COR-L47 (cell line): ENCODE data around the gene RNF114.
"Not testable (repeated sequence)": the region's sequence is repeated elsewhere in the genome, so short reads cannot be mapped to it uniquely, and the experiment has no call there.

ENCODE experiments used
- DNase-seq: peaks from one replicate; lab custom pipeline; 2025; lab: John Stamatoyannopoulos, UW

The RNF114 gene

GRCh38 chr20:49928411-49929141, 7.6 kb upstream of the RNF114 start:
- DNase-seq, result peak; percentile 68

- DNase-seq, result no peak
These were observed 7.1 kb upstream of the RNF114 start for GRCh38 chr20:49929142-49929494.

- no peak for DNase-seq
These were observed 448 bp upstream of the RNF114 start for GRCh38 chr20:49935746-49936152.

GRCh38 chr20:49937027-49937929, 1.1 kb downstream of the RNF114 start:
- DNase-seq, result no peak

- DNase-seq, result no peak
These were observed 2.3 kb downstream of the RNF114 start for GRCh38 chr20:49938173-49939163.

GRCh38 chr20:49941456-49941855, 5.3 kb downstream of the RNF114 start:
- DNase-seq, result no peak

GRCh38 chr20:49942303-49942702, 6.1 kb downstream of the RNF114 start:
- no peak for DNase-seq

GRCh38 chr20:49942942-49943341, 6.7 kb downstream of the RNF114 start:
- DNase-seq, result no peak

GRCh38 chr20:49945306-49945700, 9.1 kb downstream of the RNF114 start:
- no peak for DNase-seq

GRCh38 chr20:49945701-49946477, 9.7 kb downstream of the RNF114 start:
- no peak for DNase-seq

GRCh38 chr20:49948178-49948577, 12.0 kb downstream of the RNF114 start:
- DNase-seq, result no peak

- DNase-seq, result no peak
These were observed 12.8 kb downstream of the RNF114 start for GRCh38 chr20:49948809-49949507.

- DNase-seq, result no peak
These were observed 15.0 kb downstream of the RNF114 start for GRCh38 chr20:49951151-49951550.

GRCh38 chr20:49955167-49955566, 19.0 kb downstream of the RNF114 start:
- DNase-seq, result no peak

- DNase-seq, result not testable (repeated sequence)
These were observed 19.7 kb downstream of the RNF114 start for GRCh38 chr20:49955830-49956396.

- DNase-seq, result no peak
These were observed 20.5 kb downstream of the RNF114 start for GRCh38 chr20:49956689-49957088.

- not testable (repeated sequence) for DNase-seq
These were observed 21.1 kb downstream of the RNF114 start for GRCh38 chr20:49957089-49957938.

- no peak for DNase-seq
These were observed 25.2 kb downstream of the RNF114 start for GRCh38 chr20:49961413-49961812.
